ENCODE data around the gene RIPK4.

The RIPK4 gene

GRCh38 chr21:41783476-41784180 lies 16.8 kb upstream of the RIPK4 start:
- no peak overlapping the region for H3K23ac ChIP-seq (ENCODE audit: low read length)
- H3K27me3 ChIP-seq (ENCODE audit: insufficient read depth, low read length, poor library complexity) = no peaks in the 10 kb centered on the region
- no peaks in the 10 kb centered on the region for H3K79me1 ChIP-seq (ENCODE audit: low read length)
- H3K18ac ChIP-seq (ENCODE audit: low read length) = no peak overlapping the region
- no peak overlapping the region for H4K8ac ChIP-seq (ENCODE audit: low read depth, low read length)
- no CpG with 5 or more reads among the region's 18 CpGs for WGBS (ENCODE audit: extremely low coverage, insufficient coverage, low lambda C conversion rate)
- no peaks in the 10 kb centered on the region for H3K79me2 ChIP-seq (ENCODE audit: control insufficient read depth, insufficient read depth, low read length)
- H3K56ac ChIP-seq (ENCODE audit: low read length) = no peak overlapping the region
- H3K36me3 ChIP-seq (ENCODE audit: control insufficient read depth, insufficient read depth, low read length) = no peaks in the 10 kb centered on the region
- no peak overlapping the region for H3K4ac ChIP-seq (ENCODE audit: low read depth, low read length)
- H3K4me1 ChIP-seq (ENCODE audit: control insufficient read depth, low read depth, low read length) = no peaks in the 10 kb centered on the region
- H2BK15ac ChIP-seq (replicated peaks; ENCODE audit: low read depth) = no peak overlapping the region
- H2BK5ac ChIP-seq (ENCODE audit: low read length) = no peak overlapping the region
- no peak overlapping the region for H4K5ac ChIP-seq (ENCODE audit: low read length)
- H2BK120ac ChIP-seq (ENCODE audit: low read depth, low read length) = no peak overlapping the region
- H3K9ac ChIP-seq (ENCODE audit: low read length) = no peak overlapping the region
- H3K4me3 ChIP-seq (ENCODE audit: low read length) = no peak overlapping the region
- no peak overlapping the region for H3K4me2 ChIP-seq (ENCODE audit: low read length)
- no peak for DNase-seq
- H3K27ac ChIP-seq (ENCODE audit: low read depth, low read length) = no peak overlapping the region
- no peak overlapping the region for H2AK5ac ChIP-seq (ENCODE audit: low read length)

- H3K79me2 ChIP-seq (ENCODE audit: control insufficient read depth, insufficient read depth, low read length) = no peaks in the 10 kb centered on the region
- WGBS (ENCODE audit: extremely low coverage, insufficient coverage, low lambda C conversion rate) = no CpG with 5 or more reads among the region's 2 CpGs
- no peaks in the 10 kb centered on the region for H3K4me1 ChIP-seq (ENCODE audit: control insufficient read depth, low read depth, low read length)
- H3K4me2 ChIP-seq (ENCODE audit: low read length) = no peak overlapping the region
- no peak overlapping the region for H2BK15ac ChIP-seq (replicated peaks; ENCODE audit: low read depth)
- no peak overlapping the region for H2BK5ac ChIP-seq (ENCODE audit: low read length)
- H3K9ac ChIP-seq (ENCODE audit: low read length) = no peak overlapping the region
- H3K4me3 ChIP-seq (ENCODE audit: low read length) = no peak overlapping the region
- H3K79me1 ChIP-seq (ENCODE audit: low read length) = no peaks in the 10 kb centered on the region
- DNase-seq = no peak
- H4K5ac ChIP-seq (ENCODE audit: low read length) = no peak overlapping the region
- H4K8ac ChIP-seq (ENCODE audit: low read depth, low read length) = no peak overlapping the region
- no peak overlapping the region for H3K27ac ChIP-seq (ENCODE audit: low read depth, low read length)
- no peak overlapping the region for H3K23ac ChIP-seq (ENCODE audit: low read length)
- H3K56ac ChIP-seq (ENCODE audit: low read length) = no peak overlapping the region
- H3K36me3 ChIP-seq (ENCODE audit: control insufficient read depth, insufficient read depth, low read length) = no peaks in the 10 kb centered on the region
- H3K4ac ChIP-seq (ENCODE audit: low read depth, low read length) = no peak overlapping the region
- H3K27me3 ChIP-seq (ENCODE audit: insufficient read depth, low read length, poor library complexity) = no peaks in the 10 kb centered on the region
- no peak overlapping the region for H2BK120ac ChIP-seq (ENCODE audit: low read depth, low read length)
- no peak overlapping the region for H2AK5ac ChIP-seq (ENCODE audit: low read length)
- H3K18ac ChIP-seq (ENCODE audit: low read length) = no peak overlapping the region
These were observed 14.2 kb upstream of the RIPK4 start for GRCh38 chr21:41781050-41781410.

GRCh38 chr21:41780337-41781049 lies 13.6 kb upstream of the RIPK4 start:
- Histone ChIP-seq H2BK15ac (replicated peaks; ENCODE audit: low read depth) (no peak overlapping the region), H3K23ac (ENCODE audit: low read length) (no peak overlapping the region), H3K27ac (ENCODE audit: low read depth, low read length) (no peak overlapping the region), H3K18ac (ENCODE audit: low read length) (no peak overlapping the region), H3K56ac (ENCODE audit: low read length) (no peak overlapping the region), H2BK120ac (ENCODE audit: low read depth, low read length) (no peak overlapping the region), H4K5ac (ENCODE audit: low read length) (no peak overlapping the region), H3K4ac (ENCODE audit: low read depth, low read length) (no peak overlapping the region), H3K36me3 (ENCODE audit: control insufficient read depth, insufficient read depth, low read length) (no peaks in the 10 kb centered on the region), H3K9ac (ENCODE audit: low read length) (no peak overlapping the region), H3K4me3 (ENCODE audit: low read length) (no peak overlapping the region), H4K8ac (ENCODE audit: low read depth, low read length) (no peak overlapping the region), H3K79me2 (ENCODE audit: control insufficient read depth, insufficient read depth, low read length) (no peaks in the 10 kb centered on the region), H2AK5ac (ENCODE audit: low read length) (no peak overlapping the region), H3K27me3 (ENCODE audit: insufficient read depth, low read length, poor library complexity) (no peaks in the 10 kb centered on the region), H3K4me2 (ENCODE audit: low read length) (no peak overlapping the region), H3K79me1 (ENCODE audit: low read length) (no peaks in the 10 kb centered on the region), H2BK5ac (ENCODE audit: low read length) (no peak overlapping the region), H3K4me1 (ENCODE audit: control insufficient read depth, low read depth, low read length) (no peaks in the 10 kb centered on the region)
- no CpG with 5 or more reads among the region's 1 CpG for WGBS (ENCODE audit: extremely low coverage, insufficient coverage, low lambda C conversion rate)
- DNase-seq = no peak

- no peak overlapping the region for H2BK15ac ChIP-seq (replicated peaks; ENCODE audit: low read depth)
- no peak overlapping the region for H3K23ac ChIP-seq (ENCODE audit: low read length)
- no peak for DNase-seq
- H3K4me1 ChIP-seq (ENCODE audit: control insufficient read depth, low read depth, low read length) = no peaks in the 10 kb centered on the region
- H3K79me1 ChIP-seq (ENCODE audit: low read length) = no peaks in the 10 kb centered on the region
- no peaks in the 10 kb centered on the region for H3K79me2 ChIP-seq (ENCODE audit: control insufficient read depth, insufficient read depth, low read length)
- no peak overlapping the region for H2BK5ac ChIP-seq (ENCODE audit: low read length)
- no peaks in the 10 kb centered on the region for H3K27me3 ChIP-seq (ENCODE audit: insufficient read depth, low read length, poor library complexity)
- no peak overlapping the region for H3K4me2 ChIP-seq (ENCODE audit: low read length)
- H3K4me3 ChIP-seq (ENCODE audit: low read length) = no peak overlapping the region
- H3K27ac ChIP-seq (ENCODE audit: low read depth, low read length) = no peak overlapping the region
- H4K5ac ChIP-seq (ENCODE audit: low read length) = no peak overlapping the region
- no peak overlapping the region for H3K4ac ChIP-seq (ENCODE audit: low read depth, low read length)
- WGBS (ENCODE audit: extremely low coverage, insufficient coverage, low lambda C conversion rate) = no CpG with 5 or more reads among the region's 5 CpGs
- no peak overlapping the region for H3K18ac ChIP-seq (ENCODE audit: low read length)
- H2BK120ac ChIP-seq (ENCODE audit: low read depth, low read length) = no peak overlapping the region
- no peaks in the 10 kb centered on the region for H3K36me3 ChIP-seq (ENCODE audit: control insufficient read depth, insufficient read depth, low read length)
- H4K8ac ChIP-seq (ENCODE audit: low read depth, low read length) = no peak overlapping the region
- H3K56ac ChIP-seq (ENCODE audit: low read length) = no peak overlapping the region
- H3K9ac ChIP-seq (ENCODE audit: low read length) = no peak overlapping the region
- no peak overlapping the region for H2AK5ac ChIP-seq (ENCODE audit: low read length)
These were observed 12.8 kb upstream of the RIPK4 start for GRCh38 chr21:41779659-41780058.

- Histone ChIP-seq H3K4me1 (ENCODE audit: control insufficient read depth, low read depth, low read length) (no peaks in the 10 kb centered on the region), H3K4me3 (ENCODE audit: low read length) (no peak overlapping the region), H3K23ac (ENCODE audit: low read length) (no peak overlapping the region), H2BK5ac (ENCODE audit: low read length) (no peak overlapping the region), H3K27me3 (ENCODE audit: insufficient read depth, low read length, poor library complexity) (no peaks in the 10 kb centered on the region), H3K79me1 (ENCODE audit: low read length) (no peaks in the 10 kb centered on the region), H3K4me2 (ENCODE audit: low read length) (no peak overlapping the region), H4K8ac (ENCODE audit: low read depth, low read length) (no peak overlapping the region), H2BK120ac (ENCODE audit: low read depth, low read length) (no peak overlapping the region), H3K79me2 (ENCODE audit: control insufficient read depth, insufficient read depth, low read length) (no peaks in the 10 kb centered on the region), H3K18ac (ENCODE audit: low read length) (no peak overlapping the region), H3K9ac (ENCODE audit: low read length) (no peak overlapping the region), H2AK5ac (ENCODE audit: low read length) (no peak overlapping the region), H2BK15ac (replicated peaks; ENCODE audit: low read depth) (no peak overlapping the region), H3K27ac (ENCODE audit: low read depth, low read length) (no peak overlapping the region), H4K5ac (ENCODE audit: low read length) (no peak overlapping the region), H3K36me3 (ENCODE audit: control insufficient read depth, insufficient read depth, low read length) (no peaks in the 10 kb centered on the region), H3K56ac (ENCODE audit: low read length) (no peak overlapping the region), H3K4ac (ENCODE audit: low read depth, low read length) (no peak overlapping the region)
- peak; percentile 72 for DNase-seq
- WGBS (ENCODE audit: extremely low coverage, insufficient coverage, low lambda C conversion rate) = no CpG with 5 or more reads among the region's 16 CpGs
These were observed 12.2 kb upstream of the RIPK4 start for GRCh38 chr21:41778930-41779600.
